CD4-positive, alpha-beta T cell treated with Interferon alpha-2 for 1 hour (primary cell): ENCODE measurements around the gene SDCCAG8.
A peak's percentile ranks its signal among the peaks of the same experiment; 100 is the strongest.

Experiments
- DNase-seq, 2 donors: peaks; one replicate each; pipeline ENCODE4 v3.0.0-alpha.2; 2020 to 2022

Gene SDCCAG8

DNA sequence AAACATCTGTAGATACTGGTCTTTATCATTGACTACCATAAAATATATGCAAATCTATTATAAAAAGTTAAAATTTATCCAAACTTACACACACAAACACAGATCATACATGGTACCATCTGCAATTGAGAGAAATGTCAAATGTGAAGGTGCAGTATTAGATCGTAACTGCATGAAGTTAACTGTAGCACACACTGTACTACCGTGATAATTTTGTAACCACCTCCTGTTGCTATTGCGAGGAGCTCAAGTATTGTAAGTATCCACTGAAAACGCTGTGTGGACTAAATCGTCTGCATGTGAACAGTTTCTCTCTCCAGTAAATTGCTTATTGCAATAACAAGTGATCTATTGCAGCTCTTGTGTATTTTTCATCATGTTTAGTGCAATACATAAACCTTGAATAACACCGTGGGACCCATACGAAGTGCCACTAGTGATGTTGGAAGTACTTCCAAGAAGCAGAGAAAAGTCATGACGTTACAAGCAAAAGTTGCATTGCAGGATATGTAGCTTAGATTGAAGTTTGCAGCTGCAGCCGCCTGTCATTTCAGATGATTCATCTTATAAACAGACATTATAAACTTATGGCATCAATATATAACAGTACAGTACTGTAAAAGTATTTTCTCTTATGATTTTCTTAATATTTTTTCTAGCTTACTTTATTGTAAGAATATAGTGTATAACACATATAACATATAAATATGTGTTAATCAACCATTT lies 172.9 kb downstream of the SDCCAG8 start:
- DNase-seq: no peak

DNA sequence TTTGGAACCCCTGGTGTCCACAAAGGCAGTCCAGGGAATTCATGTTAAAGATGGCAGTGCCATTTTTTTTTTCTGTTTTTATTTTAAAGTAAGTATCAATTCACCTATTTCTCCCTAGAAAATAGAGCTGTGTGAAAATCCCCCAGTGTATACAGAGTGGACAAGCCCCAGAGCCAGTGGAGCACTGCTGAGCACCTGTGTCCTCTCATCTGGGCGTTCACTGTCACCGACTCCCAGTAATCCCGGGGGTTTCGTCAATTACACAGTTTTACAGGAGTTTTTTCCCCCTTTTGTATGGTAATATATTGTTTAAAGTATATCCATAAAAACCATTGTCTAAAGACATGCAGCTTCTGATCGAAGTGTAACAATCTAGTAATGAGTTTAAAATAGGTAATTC lies 175.8 kb downstream of the SDCCAG8 start:
- no peak for DNase-seq

DNA sequence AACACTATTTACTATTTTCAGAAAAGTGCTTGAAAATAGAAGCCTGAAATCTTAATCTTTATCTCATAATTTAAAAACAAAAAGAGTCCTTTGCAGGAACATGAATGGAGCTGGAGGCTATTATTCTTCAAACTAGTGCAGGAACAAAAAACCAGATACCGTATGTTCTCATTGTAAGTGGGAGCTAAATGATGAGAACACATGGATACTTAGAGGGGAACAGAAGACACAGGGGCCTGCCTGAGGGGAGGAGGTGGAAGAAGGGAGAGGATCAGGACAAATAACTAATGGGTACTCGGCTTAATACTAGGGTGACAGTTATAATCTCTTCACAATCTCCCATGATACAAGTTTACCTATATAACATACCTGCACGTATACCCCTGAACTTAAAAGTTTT lies 176.3 kb downstream of the SDCCAG8 start:
- no peak for DNase-seq

DNA sequence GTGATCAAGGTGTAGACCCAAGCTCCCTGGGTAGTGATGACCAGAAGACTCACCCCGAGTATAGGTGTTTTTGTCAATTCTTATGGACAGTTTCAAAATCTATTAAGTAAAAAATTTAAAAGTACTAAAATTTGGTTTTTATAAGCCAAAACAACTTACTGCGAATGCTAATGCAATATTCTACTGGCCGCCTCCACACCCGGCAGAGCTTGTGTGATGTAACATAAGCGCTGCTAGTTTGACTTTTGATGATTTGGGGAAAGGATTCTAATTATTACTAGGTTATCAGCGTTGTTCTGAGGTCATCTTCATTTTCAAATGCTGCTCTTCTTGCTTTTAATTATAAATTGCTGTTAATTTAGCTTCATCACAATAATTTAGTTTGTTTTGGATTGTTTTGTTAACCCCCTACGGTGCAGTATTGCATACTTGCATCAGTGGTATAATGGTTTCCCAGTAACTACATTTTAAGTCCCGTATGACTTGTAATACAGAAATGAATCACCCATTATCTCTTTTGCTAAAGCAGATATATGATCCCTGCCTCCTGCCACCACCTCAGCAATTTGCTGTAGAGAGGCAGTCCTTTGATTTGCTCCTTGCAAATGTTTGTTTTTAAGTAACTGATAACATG lies 178.0 kb downstream of the SDCCAG8 start:
- no peak for DNase-seq

- DNase-seq: no peak
These were observed 178.8 kb downstream of the SDCCAG8 start for GRCh38 chr1:243434594-243434993.

DNA sequence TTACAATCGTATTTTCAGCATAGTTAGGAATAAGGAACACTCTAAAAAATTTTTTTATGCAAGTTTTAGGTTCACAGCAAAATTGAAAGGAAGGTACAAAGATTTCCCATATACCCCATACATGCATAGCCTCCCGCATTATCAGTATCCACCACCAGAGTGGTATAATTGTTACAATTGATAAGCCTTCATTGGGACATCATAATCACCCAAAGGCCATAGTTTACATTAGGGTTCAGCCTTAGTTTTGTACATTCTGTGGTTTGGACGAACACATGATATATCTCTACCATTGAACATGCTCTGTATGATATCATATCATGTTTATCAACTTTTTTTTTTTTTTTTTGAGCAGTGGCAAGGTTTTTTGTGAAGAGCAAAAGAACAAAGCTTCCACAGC lies 180.0 kb downstream of the SDCCAG8 start:
- DNase-seq: no peak

- DNase-seq: no peak
These were observed 182.3 kb downstream of the SDCCAG8 start for GRCh38 chr1:243438146-243438545.

DNA sequence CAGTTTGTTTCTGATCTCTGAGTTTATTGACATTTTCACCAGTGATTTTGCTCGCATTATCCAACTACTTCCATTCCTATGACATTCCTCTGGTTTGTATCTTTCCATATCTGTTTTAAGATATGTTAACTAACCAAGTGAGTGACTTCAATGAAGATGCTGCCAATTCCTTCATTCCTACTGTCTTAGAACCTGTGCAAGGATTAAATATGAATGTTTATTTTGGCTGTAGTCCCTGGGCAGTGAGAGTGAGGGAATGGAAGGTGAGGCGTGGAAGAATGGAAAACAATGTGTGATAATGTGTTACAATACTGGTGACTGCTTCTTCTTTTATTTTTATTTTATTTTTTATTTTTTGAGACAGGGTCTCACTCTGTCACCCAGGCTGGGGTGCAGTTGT lies 183.0 kb downstream of the SDCCAG8 start:
- DNase-seq: no peak

- DNase-seq: no peak
These were observed 184.6 kb downstream of the SDCCAG8 start for GRCh38 chr1:243440406-243440805.

- no peak for DNase-seq
These were observed 185.8 kb downstream of the SDCCAG8 start for GRCh38 chr1:243441601-243442000.

DNA sequence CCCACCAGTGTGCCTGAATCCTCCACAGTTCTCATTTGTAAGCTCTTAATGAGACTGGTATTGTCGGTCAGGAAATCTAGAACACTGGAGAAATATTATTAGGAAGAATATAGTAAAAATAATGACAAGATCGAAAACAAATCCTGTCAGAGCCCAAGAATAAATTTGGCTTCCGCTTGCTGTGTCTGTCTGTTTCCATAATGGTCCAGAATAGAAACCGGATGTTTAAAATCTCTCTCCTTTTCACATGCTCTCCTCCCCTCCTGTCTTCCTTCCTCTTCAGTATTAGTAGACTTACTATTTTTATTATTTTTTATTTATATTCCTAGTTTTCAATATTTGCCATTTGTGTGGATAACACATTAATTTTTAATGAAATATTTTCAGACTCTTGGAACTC lies 187.7 kb downstream of the SDCCAG8 start:
- DNase-seq: no peak

DNA sequence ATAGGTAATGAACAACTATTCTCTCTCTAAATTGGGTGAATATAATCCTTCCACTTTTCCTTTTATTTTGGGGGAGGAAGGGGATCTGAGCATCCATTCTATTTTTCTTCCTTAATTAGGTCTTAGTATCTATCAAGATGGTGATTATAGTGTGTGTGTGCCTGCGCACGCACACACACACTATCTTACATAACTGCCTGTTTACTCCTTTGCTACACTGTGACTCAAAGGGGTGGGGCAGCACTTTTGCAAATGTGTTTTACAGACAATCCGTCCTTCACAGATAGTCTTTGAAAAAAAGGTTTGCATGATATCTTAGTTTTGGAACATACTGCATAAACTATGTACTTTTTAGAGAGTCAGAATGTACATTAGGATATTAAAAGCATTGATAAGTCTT lies 191.5 kb downstream of the SDCCAG8 start:
- DNase-seq: peak in 1 of 2 donors; percentile 44

- DNase-seq: no peak
These were observed 192.0 kb downstream of the SDCCAG8 start for GRCh38 chr1:243447844-243448243.

GRCh38 chr1:243449373-243449772 lies 193.5 kb downstream of the SDCCAG8 start:
- DNase-seq: no peak

DNA sequence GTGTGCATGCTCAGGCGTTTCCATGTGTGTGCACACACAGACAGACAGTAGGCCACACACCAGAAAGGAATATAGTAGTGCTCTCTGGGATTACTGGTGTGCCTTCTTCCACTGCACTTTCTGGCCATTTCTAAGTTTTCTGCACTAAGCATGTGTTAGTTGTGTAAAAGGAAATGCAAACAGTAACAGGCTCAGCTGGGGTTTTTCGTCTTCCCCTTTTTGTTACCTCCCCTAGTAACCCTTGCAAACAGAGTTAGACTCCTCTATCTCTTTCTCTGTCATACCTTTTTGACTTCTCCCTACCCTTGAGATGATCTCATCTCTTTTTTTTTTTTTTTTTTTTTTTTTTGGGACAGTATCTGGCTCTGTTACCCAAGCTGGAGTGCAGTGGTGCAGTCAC lies 196.3 kb downstream of the SDCCAG8 start:
- DNase-seq: no peak

GRCh38 chr1:243454328-243454997 lies 198.6 kb downstream of the SDCCAG8 start:
- DNase-seq: no peak

DNA sequence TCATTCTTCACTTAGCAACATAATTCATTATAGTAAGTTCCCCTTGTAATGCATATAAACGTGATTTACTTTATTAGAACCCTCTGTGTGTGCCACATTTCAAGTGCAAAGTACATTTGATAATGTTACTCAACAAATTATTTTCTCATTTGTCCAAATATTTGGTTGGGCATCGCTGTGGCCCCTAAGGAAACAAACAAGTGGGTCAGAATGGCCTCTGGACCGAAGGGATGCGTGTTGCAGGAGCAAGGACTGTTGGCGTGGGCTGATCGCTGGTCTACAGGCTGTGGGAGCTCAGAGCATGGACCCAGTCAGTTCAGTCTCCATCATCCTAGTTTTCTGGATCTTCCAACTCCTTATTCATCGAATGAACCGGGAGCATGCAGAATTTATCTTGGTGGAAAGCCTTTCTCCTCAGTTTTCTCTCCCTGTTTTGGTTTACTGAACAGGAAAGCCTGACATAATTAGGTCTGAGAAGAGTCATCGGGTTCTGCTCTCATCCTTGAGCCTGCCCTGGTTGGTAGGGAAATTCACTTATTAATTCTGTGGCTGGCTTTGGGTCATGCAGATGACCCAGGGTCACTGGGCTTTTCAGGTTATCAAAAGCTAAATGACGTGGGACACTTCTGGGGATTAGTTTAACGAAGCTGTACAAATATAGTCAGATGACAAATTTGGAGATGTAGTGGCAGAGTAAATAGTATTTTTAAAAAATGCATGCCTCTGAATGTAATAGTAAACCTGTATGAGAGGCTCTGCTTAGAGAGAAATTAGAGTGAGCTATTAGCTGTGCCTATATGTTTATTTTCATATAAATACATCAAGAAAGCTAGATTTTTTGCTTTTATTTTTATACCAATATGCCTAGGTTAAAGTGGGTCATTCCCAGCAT lies 200.2 kb downstream of the SDCCAG8 start:
- DNase-seq: no peak

DNA sequence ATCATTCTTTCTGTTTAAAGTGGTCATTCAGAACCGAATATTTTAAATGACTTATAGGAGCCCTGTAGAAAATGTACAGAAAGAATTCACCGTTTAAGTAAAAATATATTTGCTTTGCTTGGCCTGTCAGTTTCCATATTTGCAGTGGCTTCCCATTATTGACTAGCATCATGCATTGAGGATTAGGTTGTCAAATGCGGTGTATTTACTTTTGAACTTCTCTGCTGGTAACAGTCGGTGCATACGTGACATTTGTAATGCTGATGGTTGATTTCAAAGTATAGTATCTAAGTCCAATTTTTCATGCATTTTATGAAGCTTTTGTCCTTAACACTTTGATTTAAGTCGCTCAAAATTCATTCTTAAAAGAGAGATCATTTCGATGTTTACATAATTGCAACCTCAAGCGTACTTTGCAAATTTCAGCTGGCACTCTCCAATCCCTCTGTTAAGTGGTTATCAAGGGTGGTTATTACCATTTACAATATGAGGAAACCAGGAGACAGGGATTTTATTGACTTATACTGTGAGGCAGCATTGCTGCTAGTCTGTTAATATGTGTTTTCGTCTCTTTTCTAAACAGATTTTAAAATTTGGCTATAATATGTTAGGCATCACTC lies 201.6 kb downstream of the SDCCAG8 start:
- no peak for DNase-seq

- no peak for DNase-seq
These were observed 203.2 kb downstream of the SDCCAG8 start for GRCh38 chr1:243459059-243459458.

DNA sequence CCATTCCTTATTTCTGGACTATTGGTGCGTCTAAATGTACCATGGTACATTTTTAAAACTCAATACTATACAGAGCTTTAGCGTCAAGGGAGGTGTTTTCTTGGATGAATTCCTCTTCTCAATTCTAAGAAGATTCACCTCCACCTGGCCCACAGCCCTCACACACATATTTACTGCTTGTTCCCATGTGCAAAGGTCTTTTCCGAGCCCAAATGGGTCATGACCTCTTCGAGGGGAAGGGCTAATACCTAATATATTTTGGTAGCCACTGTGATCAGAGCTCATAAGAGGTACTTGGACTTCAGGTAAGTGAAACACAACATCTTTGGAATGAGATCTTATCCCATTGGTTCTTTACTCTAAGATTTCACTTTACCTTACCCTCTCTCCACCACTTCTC lies 205.9 kb downstream of the SDCCAG8 start:
- no peak for DNase-seq

DNA sequence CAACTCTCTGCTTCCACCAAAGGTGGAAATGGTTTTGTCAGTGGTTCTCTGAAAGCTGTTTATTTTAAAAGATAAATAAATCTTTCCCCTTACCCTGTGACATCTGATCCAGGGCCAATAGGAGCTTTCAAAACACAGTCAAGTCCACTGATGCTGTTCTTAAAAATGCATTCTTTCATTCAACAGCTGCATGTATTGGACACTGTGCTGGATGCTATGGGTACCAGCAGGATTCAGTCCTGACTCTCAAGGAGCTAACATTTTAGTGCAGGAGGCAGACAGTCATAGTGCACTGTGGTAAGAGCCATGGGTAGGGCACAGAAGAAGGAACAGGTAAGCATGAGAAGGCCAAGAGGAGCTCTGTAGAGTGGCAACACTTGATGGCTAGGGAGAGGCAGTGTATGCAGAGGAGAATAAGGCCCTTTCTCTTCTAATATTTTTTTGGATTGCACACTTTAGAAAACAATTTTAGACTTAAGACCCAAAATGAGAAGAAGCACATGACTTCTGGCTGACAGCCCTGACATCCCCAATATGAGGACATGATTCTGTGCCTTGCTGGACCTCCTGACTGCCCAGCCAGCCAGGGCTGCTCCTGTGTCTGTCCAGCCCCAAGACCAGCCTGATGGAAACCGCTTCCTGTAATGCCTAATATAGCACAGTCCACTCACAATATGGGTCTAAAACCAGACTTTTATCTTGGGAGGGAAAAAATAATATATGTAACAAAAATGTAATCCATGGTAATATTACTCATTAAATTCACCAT lies 207.3 kb downstream of the SDCCAG8 start:
- no peak for DNase-seq

GRCh38 chr1:243465081-243465480 lies 209.2 kb downstream of the SDCCAG8 start:
- DNase-seq: no peak
